Measurements from ENCODE around the gene GRPEL1. TPM values are rescaled to one million over a fixed set of nuclear protein-coding genes. Genes with fewer than 3 reads are reported as not detected.

GRPEL1 gene
- total and polyA plus RNA-seq, 2 of the 8 experiments (the other 6 are each of a cell fraction or from before 2014, with no cell fraction given) = 13.5 to 39.9 TPM

GRCh38 chr4:7014815-7015214 lies 53.0 kb downstream of the GRPEL1 start (continued):
- TF ChIP-seq, protein P1, sequence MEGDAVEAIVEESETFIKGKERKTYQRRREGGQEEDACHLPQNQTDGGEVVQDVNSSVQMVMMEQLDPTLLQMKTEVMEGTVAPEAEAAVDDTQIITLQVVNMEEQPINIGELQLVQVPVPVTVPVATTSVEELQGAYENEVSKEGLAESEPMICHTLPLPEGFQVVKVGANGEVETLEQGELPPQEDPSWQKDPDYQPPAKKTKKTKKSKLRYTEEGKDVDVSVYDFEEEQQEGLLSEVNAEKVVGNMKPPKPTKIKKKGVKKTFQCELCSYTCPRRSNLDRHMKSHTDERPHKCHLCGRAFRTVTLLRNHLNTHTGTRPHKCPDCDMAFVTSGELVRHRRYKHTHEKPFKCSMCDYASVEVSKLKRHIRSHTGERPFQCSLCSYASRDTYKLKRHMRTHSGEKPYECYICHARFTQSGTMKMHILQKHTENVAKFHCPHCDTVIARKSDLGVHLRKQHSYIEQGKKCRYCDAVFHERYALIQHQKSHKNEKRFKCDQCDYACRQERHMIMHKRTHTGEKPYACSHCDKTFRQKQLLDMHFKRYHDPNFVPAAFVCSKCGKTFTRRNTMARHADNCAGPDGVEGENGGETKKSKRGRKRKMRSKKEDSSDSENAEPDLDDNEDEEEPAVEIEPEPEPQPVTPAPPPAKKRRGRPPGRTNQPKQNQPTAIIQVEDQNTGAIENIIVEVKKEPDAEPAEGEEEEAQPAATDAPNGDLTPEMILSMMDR (IDR thresholded peaks at IDR 0.05; ENCODE audit: control extremely low read depth in 1 of 3, insufficient read depth in 1 of 3, low read depth in 1 of 3, low read length in 3 of 3) = no peak
- no peak for TF ChIP-seq SIRT6 (IDR thresholded peaks at IDR 0.05; ENCODE audit: low read length)
- no peak for TF ChIP-seq RBBP5 (IDR thresholded peaks at IDR 0.05; ENCODE audit: borderline replicate concordance, low read depth, low read length)
- no peak for TF ChIP-seq YY1 (IDR thresholded peaks at IDR 0.05; ENCODE audit: low read depth, low read length)
